ENCODE results near the gene AUTS2.

DNA sequence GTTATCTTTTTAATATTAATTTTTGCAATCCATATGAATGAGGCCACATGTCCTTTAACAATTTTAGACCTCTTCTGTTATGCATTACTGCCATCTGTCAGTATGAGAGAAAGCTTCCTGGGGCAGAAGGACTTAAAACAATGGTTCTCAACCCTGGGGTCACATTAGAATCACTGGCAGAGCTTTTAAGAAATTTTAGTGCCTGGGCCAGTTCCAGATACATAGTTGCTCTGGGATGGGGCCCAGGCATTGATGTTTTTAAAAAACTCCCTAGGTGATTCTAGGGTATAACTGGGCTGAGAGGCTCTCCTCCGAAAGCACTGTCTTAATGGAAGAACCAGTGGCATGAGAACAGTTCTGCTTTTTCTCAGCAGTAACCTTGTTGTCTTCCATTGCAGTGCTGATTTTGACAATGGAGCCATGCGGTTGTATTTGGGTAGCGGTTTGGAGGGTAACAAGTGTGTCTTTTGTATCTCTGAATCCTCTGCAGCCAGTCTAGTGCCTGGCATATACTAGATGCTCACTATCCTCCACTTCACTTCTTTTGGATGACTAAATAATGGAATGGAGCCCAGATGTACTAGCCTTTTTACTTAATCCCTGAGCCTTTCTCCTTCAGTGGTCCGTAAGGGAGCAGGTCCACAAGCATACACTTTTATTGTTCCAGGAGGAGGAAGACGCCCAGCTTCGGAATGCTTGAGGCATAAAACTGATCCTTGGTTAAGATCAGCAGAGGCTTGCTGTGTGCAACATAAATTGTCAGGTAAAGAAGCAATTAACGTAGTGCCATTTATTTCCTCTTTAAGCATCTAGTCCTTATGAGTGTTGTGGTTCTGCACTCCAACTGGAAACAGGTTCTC lies 227.1 kb downstream of the AUTS2 start:
- TF ChIP-seq, protein P1, sequence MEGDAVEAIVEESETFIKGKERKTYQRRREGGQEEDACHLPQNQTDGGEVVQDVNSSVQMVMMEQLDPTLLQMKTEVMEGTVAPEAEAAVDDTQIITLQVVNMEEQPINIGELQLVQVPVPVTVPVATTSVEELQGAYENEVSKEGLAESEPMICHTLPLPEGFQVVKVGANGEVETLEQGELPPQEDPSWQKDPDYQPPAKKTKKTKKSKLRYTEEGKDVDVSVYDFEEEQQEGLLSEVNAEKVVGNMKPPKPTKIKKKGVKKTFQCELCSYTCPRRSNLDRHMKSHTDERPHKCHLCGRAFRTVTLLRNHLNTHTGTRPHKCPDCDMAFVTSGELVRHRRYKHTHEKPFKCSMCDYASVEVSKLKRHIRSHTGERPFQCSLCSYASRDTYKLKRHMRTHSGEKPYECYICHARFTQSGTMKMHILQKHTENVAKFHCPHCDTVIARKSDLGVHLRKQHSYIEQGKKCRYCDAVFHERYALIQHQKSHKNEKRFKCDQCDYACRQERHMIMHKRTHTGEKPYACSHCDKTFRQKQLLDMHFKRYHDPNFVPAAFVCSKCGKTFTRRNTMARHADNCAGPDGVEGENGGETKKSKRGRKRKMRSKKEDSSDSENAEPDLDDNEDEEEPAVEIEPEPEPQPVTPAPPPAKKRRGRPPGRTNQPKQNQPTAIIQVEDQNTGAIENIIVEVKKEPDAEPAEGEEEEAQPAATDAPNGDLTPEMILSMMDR (IDR thresholded peaks at IDR 0.05; ENCODE audit: low read depth, low read length, missing input control), result no peak
- TF ChIP-seq, protein P2, sequence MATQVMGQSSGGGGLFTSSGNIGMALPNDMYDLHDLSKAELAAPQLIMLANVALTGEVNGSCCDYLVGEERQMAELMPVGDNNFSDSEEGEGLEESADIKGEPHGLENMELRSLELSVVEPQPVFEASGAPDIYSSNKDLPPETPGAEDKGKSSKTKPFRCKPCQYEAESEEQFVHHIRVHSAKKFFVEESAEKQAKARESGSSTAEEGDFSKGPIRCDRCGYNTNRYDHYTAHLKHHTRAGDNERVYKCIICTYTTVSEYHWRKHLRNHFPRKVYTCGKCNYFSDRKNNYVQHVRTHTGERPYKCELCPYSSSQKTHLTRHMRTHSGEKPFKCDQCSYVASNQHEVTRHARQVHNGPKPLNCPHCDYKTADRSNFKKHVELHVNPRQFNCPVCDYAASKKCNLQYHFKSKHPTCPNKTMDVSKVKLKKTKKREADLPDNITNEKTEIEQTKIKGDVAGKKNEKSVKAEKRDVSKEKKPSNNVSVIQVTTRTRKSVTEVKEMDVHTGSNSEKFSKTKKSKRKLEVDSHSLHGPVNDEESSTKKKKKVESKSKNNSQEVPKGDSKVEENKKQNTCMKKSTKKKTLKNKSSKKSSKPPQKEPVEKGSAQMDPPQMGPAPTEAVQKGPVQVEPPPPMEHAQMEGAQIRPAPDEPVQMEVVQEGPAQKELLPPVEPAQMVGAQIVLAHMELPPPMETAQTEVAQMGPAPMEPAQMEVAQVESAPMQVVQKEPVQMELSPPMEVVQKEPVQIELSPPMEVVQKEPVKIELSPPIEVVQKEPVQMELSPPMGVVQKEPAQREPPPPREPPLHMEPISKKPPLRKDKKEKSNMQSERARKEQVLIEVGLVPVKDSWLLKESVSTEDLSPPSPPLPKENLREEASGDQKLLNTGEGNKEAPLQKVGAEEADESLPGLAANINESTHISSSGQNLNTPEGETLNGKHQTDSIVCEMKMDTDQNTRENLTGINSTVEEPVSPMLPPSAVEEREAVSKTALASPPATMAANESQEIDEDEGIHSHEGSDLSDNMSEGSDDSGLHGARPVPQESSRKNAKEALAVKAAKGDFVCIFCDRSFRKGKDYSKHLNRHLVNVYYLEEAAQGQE (IDR thresholded peaks at IDR 0.05), result no peak
- TF ChIP-seq EGR1 (IDR thresholded peaks at IDR 0.05; ENCODE audit: low read depth in 2 of 2) (no peak), JUND (IDR thresholded peaks at IDR 0.05) (no peak)
- TF ChIP-seq, protein P3, sequence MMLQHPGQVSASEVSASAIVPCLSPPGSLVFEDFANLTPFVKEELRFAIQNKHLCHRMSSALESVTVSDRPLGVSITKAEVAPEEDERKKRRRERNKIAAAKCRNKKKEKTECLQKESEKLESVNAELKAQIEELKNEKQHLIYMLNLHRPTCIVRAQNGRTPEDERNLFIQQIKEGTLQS (IDR thresholded peaks at IDR 0.05), result no peak
